GM19397 (cell line): Measurements from ENCODE around the gene DCAF12.
"Not testable (repeated sequence)": the region's sequence is repeated elsewhere in the genome, so short reads cannot be mapped to it uniquely, and the experiment has no call there.

Experiments used
- ATAC-seq: cut with Tn5 transposase; IDR thresholded peaks from one replicate; pipeline ENCODE4 v1.9.1; 2021; ENCODE audit warnings: mild to moderate bottlenecking, moderate library complexity; ENCODE audit not compliant: unreplicated experiment

Gene DCAF12

GRCh38 chr9:34072410-34072809 lies 54.1 kb downstream of the DCAF12 start:
- no peak for ATAC-seq

- ATAC-seq = no peak
These were observed 55.7 kb downstream of the DCAF12 start for GRCh38 chr9:34070606-34071324.

- no peak for ATAC-seq
These were observed 56.7 kb downstream of the DCAF12 start for GRCh38 chr9:34069831-34070230.

- ATAC-seq = no peak
These were observed 61.0 kb downstream of the DCAF12 start for GRCh38 chr9:34065541-34065940.

- ATAC-seq = no peak
These were observed 66.5 kb downstream of the DCAF12 start for GRCh38 chr9:34059954-34060353.

GRCh38 chr9:34059281-34059680 lies 67.2 kb downstream of the DCAF12 start:
- no peak for ATAC-seq

GRCh38 chr9:34049630-34050384 lies 76.7 kb downstream of the DCAF12 start:
- ATAC-seq = no peak

- ATAC-seq = peak; percentile 79
These were observed 77.5 kb downstream of the DCAF12 start, which contains the start of gene UBAP2 for GRCh38 chr9:34048727-34049629. TSS of gene UBAP2 (minus strand) at chr9:34048887. CDS start at chr9:34017148, 31,739 bp downstream.

- peak; percentile 30 for ATAC-seq
These were observed 78.4 kb downstream of the DCAF12 start for GRCh38 chr9:34047864-34048726.

GRCh38 chr9:34046784-34047379 lies 79.6 kb downstream of the DCAF12 start:
- ATAC-seq = no peak

- no peak for ATAC-seq
These were observed 80.6 kb downstream of the DCAF12 start for GRCh38 chr9:34045903-34046302.

- not testable (repeated sequence) for ATAC-seq
These were observed 84.4 kb downstream of the DCAF12 start for GRCh38 chr9:34042074-34042473.

GRCh38 chr9:34038851-34039250 lies 87.6 kb downstream of the DCAF12 start:
- ATAC-seq = not testable (repeated sequence)

- ATAC-seq = no peak
These were observed 88.9 kb downstream of the DCAF12 start for GRCh38 chr9:34037626-34038025.

GRCh38 chr9:34036625-34037024 lies 89.9 kb downstream of the DCAF12 start:
- ATAC-seq = no peak
